DND-41 (cell line): ENCODE data around the gene CCN5.

Experiments
- CTCF ChIP-seq: IDR thresholded peaks from 2 replicates; pipeline ENCODE4 v1.5.1; 2012; ENCODE audit warnings: borderline replicate concordance, low read length, moderate library complexity, mild to moderate bottlenecking; ENCODE audit not compliant: poor library complexity, severe bottlenecking; ENCODE audit errors: extremely low read depth
- EZH2 ChIP-seq: IDR thresholded peaks from 3 replicates; pipeline ENCODE4 v1.6.1; 2012; ENCODE audit warnings: borderline replicate concordance, low read depth, mild to moderate bottlenecking, moderate library complexity, low read length, inconsistent platforms; ENCODE audit not compliant: severe bottlenecking

- TF ChIP-seq CTCF: no peak
- no peak for TF ChIP-seq EZH2
These were observed 14.9 kb upstream of the CCN5 start for GRCh38 chr20:44700306-44700705.
